Adrenal gland (tissue), 5 donors: ENCODE data around the gene HIBCH.

Experiments
- CTCF ChIP-seq, 6 experiments: fragments of 450-650 bp in 4 of 6; fragments of 200-600 bp in 2 of 6; sonication (generic) in 1 of 6; IDR thresholded peaks; 1 replicate in 5 of 6; 2 replicates in 1 of 6; pipeline versions ENCODE4 v1.5.1 to v1.8.0; 2016 to 2021; ENCODE audit warnings: antibody characterized with exemption in 6 of 6, mild to moderate bottlenecking in 2 of 6, moderate library complexity in 1 of 6
- POLR2A ChIP-seq, 2 donors: fragments of 450-650 bp; IDR thresholded peaks; one replicate each; pipeline ENCODE4 v1.6.1; 2017; ENCODE audit warnings: antibody characterized with exemption in 2 of 2, mild to moderate bottlenecking in 2 of 2, moderate library complexity in 1 of 2
- donor health status: DM: no; HTN: no; CAD: no.

- TF ChIP-seq CTCF (IDR thresholded peaks at IDR 0.05): no peak
- TF ChIP-seq POLR2A (IDR thresholded peaks at IDR 0.05): no peak
Observed at GRCh38 chr2:190308031-190308430, 11.6 kb downstream of the HIBCH start.
